GM12874 (cell line): ENCODE results near the gene FBXW2.

Experiments
- TF ChIP-seq, protein P1 (sequence below): IDR thresholded peaks from 2 replicates; pipeline ENCODE4 v1.5.1; 2011; ENCODE audit warnings: low read depth, mild to moderate bottlenecking, control low read depth, low read length, moderate library complexity; ENCODE audit not compliant: insufficient read depth

The FBXW2 gene

DNA sequence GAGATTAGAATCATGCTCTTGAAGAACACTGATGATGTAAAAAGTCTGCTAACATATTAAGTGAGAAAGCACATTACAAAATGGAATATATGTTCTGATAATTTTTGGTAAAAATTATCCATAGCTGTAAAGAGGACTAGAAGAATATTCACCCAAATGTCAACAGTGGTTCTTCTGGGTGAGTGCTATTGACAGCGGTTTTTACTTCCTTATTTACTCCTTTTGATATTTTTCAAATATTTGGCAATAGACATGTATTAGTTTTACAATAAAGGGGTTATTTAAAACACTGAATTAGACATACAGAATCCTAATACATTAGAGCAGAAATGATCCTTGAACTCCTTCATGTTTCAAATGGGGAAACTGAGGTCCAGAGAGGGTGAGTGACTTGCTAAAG is 52.0 kb downstream of the FBXW2 start:
- TF ChIP-seq, protein P1, sequence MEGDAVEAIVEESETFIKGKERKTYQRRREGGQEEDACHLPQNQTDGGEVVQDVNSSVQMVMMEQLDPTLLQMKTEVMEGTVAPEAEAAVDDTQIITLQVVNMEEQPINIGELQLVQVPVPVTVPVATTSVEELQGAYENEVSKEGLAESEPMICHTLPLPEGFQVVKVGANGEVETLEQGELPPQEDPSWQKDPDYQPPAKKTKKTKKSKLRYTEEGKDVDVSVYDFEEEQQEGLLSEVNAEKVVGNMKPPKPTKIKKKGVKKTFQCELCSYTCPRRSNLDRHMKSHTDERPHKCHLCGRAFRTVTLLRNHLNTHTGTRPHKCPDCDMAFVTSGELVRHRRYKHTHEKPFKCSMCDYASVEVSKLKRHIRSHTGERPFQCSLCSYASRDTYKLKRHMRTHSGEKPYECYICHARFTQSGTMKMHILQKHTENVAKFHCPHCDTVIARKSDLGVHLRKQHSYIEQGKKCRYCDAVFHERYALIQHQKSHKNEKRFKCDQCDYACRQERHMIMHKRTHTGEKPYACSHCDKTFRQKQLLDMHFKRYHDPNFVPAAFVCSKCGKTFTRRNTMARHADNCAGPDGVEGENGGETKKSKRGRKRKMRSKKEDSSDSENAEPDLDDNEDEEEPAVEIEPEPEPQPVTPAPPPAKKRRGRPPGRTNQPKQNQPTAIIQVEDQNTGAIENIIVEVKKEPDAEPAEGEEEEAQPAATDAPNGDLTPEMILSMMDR: no peak

GRCh38 chr9:120740132-120740531 is 53.1 kb downstream of the FBXW2 start:
- TF ChIP-seq, protein P1: no peak

- TF ChIP-seq, protein P1: no peak
These were observed 55.6 kb downstream of the FBXW2 start for GRCh38 chr9:120737416-120738165.

DNA sequence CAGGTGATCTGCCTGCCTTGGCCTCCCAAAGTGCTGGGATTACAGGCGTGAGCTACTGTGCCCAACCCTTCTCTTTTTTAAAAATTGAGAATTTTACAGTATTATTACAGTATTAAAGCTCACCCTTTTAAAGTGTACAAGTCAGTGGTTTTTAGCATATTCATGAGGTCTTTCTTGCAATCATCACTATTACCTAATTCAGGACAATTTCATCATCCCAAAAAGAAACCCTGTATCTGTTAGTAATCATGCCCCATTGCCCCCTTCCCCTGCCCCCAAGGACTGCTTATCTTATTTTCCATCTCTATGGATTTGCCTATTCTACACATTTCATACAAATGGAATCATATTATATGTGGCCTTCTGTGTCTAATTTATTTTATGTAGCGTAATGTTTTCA is 56.3 kb downstream of the FBXW2 start:
- TF ChIP-seq, protein P1: no peak

GRCh38 chr9:120735415-120736126 is 57.6 kb downstream of the FBXW2 start:
- TF ChIP-seq, protein P1: no peak

DNA sequence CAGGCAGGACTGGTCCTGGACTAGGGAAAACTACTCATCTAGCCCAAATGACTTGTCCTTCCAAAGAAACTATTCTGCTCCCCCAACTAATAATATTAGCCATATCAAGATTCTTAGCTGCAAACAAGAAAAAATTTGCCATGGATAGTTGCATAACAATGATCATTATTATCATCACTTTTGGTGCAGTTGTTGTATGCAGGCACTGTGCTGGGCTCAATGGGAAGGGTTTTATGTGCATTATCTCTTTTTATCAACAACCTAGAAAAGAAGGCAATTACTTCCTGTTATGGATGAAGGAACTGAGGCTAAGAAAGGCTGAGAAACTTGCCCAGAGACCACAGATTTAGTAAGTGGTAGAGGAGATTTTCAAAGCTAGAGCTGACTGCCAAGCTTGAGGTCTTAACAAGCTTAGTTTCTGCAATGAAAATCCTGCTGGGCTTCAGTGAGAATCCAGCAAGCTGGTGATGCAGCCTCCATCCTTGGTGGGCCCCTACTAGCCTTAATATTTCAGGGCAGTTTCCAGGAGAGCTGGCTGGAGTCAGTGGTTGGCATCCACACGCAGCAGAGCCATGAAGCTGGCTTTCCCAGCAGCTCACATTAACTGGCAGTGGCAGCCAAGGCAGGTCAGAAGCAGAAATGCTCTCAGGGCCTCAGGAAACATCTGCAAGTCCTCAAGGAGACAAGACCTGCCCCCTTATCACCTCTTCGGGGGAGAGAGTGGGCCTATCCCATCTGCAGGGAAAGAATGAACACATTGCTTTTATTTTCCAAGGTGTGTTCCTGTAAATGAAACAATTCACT is 58.4 kb downstream of the FBXW2 start:
- TF ChIP-seq, protein P1: no peak

- TF ChIP-seq, protein P1: no peak
These were observed 60.0 kb downstream of the FBXW2 start for GRCh38 chr9:120733190-120733589.
